HepG2 (cell line): ENCODE measurements around the gene LIMK2.

Experiments used
- HCFC1 ChIP-seq: fragments of 150-350 bp; IDR thresholded peaks from 2 replicates; pipeline ENCODE4 v1.6.1; 2014; ENCODE audit warnings: low read depth, low read length
- HDAC6 ChIP-seq: fragments of 200-600 bp; sonication (generic); IDR thresholded peaks from 2 replicates; pipeline ENCODE4 v1.7.0; 2017; ENCODE audit warnings: mild to moderate bottlenecking, antibody characterized with exemption, low read length, low read depth
- KDM4B ChIP-seq: sonication (generic); formaldehyde crosslinking; IDR thresholded peaks from 2 replicates; pipeline ENCODE4 v1.4.0; 2020; ENCODE audit warnings: missing genetic modification reagents
- POLR2AphosphoS5 ChIP-seq: IDR thresholded peaks from 2 replicates; pipeline ENCODE4 v1.6.1; 2012; ENCODE audit warnings: low read depth, low read length
- SAFB2 ChIP-seq: sonication (generic); formaldehyde crosslinking; IDR thresholded peaks from 2 replicates; pipeline ENCODE4 v1.5.1; 2020; ENCODE audit warnings: missing genetic modification reagents, low read depth, mild to moderate bottlenecking, borderline replicate concordance
- WIZ ChIP-seq: sonication (generic); formaldehyde crosslinking; IDR thresholded peaks from 2 replicates; pipeline ENCODE4 v1.5.1; 2020; ENCODE audit warnings: mild to moderate bottlenecking, missing genetic modification reagents
- ZNF746 ChIP-seq: sonication (generic); formaldehyde crosslinking; IDR thresholded peaks from 2 replicates; pipeline ENCODE4 v1.8.0; 2022; ENCODE audit warnings: mild to moderate bottlenecking, missing genetic modification reagents
- TF ChIP-seq, protein P1 (sequence below): sonication (generic); formaldehyde crosslinking; IDR thresholded peaks from 2 replicates; pipeline ENCODE4 v1.9.0; 2021; ENCODE audit warnings: missing genetic modification reagents, borderline replicate concordance
- TF ChIP-seq, protein P2 (sequence below): sonication (generic); formaldehyde crosslinking; IDR thresholded peaks from 2 replicates; pipeline ENCODE4 v1.5.0; 2020; ENCODE audit warnings: mild to moderate bottlenecking, missing genetic modification reagents, moderate library complexity

DNA sequence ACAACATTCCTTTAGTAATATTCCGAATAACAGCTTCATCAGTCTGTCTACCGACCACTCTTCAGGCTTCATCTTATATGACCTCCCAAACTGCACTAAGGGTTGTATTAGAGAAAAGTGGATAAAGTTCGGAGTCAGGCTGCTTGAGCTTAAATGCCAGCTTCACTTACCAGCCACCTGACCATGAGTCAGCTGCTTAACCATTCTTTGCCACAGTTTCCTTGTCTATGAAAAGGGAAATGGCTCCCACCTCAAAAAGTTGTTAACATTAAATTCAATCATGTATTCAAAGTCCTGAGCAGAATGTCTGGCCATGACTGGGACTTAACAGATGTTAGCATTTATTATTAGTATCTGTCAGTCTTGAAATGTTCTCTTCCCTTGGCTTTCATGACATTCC, 20.9 kb downstream of the LIMK2 start:
- TF ChIP-seq ZNF746 (CRISPR knock-in tag): no peak
- TF ChIP-seq HDAC6: no peak
- TF ChIP-seq, protein P1, sequence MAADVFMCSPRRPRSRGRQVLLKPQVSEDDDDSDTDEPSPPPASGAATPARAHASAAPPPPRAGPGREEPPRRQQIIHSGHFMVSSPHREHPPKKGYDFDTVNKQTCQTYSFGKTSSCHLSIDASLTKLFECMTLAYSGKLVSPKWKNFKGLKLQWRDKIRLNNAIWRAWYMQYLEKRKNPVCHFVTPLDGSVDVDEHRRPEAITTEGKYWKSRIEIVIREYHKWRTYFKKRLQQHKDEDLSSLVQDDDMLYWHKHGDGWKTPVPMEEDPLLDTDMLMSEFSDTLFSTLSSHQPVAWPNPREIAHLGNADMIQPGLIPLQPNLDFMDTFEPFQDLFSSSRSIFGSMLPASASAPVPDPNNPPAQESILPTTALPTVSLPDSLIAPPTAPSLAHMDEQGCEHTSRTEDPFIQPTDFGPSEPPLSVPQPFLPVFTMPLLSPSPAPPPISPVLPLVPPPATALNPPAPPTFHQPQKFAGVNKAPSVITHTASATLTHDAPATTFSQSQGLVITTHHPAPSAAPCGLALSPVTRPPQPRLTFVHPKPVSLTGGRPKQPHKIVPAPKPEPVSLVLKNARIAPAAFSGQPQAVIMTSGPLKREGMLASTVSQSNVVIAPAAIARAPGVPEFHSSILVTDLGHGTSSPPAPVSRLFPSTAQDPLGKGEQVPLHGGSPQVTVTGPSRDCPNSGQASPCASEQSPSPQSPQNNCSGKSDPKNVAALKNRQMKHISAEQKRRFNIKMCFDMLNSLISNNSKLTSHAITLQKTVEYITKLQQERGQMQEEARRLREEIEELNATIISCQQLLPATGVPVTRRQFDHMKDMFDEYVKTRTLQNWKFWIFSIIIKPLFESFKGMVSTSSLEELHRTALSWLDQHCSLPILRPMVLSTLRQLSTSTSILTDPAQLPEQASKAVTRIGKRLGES: no peak
- no peak for TF ChIP-seq WIZ (CRISPR knock-in tag)
- TF ChIP-seq, protein P2, sequence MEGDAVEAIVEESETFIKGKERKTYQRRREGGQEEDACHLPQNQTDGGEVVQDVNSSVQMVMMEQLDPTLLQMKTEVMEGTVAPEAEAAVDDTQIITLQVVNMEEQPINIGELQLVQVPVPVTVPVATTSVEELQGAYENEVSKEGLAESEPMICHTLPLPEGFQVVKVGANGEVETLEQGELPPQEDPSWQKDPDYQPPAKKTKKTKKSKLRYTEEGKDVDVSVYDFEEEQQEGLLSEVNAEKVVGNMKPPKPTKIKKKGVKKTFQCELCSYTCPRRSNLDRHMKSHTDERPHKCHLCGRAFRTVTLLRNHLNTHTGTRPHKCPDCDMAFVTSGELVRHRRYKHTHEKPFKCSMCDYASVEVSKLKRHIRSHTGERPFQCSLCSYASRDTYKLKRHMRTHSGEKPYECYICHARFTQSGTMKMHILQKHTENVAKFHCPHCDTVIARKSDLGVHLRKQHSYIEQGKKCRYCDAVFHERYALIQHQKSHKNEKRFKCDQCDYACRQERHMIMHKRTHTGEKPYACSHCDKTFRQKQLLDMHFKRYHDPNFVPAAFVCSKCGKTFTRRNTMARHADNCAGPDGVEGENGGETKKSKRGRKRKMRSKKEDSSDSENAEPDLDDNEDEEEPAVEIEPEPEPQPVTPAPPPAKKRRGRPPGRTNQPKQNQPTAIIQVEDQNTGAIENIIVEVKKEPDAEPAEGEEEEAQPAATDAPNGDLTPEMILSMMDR (CRISPR knock-in tag): no peak
- TF ChIP-seq KDM4B (CRISPR knock-in tag): no peak
- TF ChIP-seq SAFB2: no peak
- TF ChIP-seq HCFC1: no peak
- TF ChIP-seq POLR2AphosphoS5: no peak
